GM23338 (cell line): ENCODE measurements around the gene APMAP. TPM values are rescaled to one million over a fixed set of nuclear protein-coding genes. Genes with fewer than 3 reads are reported as not detected.

Experiments used
- ATAC-seq: fragments of 200-7000 bp; cut with Tn5 transposase; 3 replicates; pipeline ENCODE4 v1.9.1; 2020
- DNase-seq: peaks from one replicate; pipeline ENCODE4 v3.0.0-alpha.2; 2015; ENCODE audit warnings: low spot score
- H2AFZ ChIP-seq: fragments of 200-600 bp; sonication (generic); 2 replicates; pipeline ENCODE4 v1.8.0; 2016; ENCODE audit warnings: antibody characterized with exemption, mild to moderate bottlenecking, moderate library complexity
- H3F3A ChIP-seq: fragments of 200-600 bp; sonication (generic); replicated peaks from 2 replicates; pipeline ENCODE4 v1.8.0; 2017; ENCODE audit warnings: antibody characterized with exemption, mixed run types, low read depth
- H3K27ac ChIP-seq: fragments of 200-600 bp; sonication (generic); 2 replicates; pipeline ENCODE4 v1.6.1; 2016; ENCODE audit warnings: low read depth
- H3K27me3 ChIP-seq: fragments of 200-600 bp; sonication (generic); 2 replicates; pipeline ENCODE4 v1.8.0; 2016; ENCODE audit warnings: mild to moderate bottlenecking, mixed run types, moderate library complexity; ENCODE audit not compliant: insufficient read depth
- H3K36me3 ChIP-seq: fragments of 200-600 bp; sonication (generic); 2 replicates; pipeline ENCODE4 v1.8.0; 2016; ENCODE audit warnings: mild to moderate bottlenecking; ENCODE audit not compliant: insufficient read depth
- H3K4me1 ChIP-seq: fragments of 200-600 bp; sonication (generic); 2 replicates; pipeline ENCODE4 v1.8.0; 2016; ENCODE audit warnings: mild to moderate bottlenecking, moderate library complexity; ENCODE audit not compliant: insufficient read depth
- H3K4me2 ChIP-seq: fragments of 200-600 bp; sonication (generic); 2 replicates; pipeline ENCODE4 v1.7.1; 2017; ENCODE audit warnings: mixed run types
- H3K4me3 ChIP-seq: fragments of 200-600 bp; sonication (generic); 2 replicates; pipeline ENCODE4 v1.6.1; 2016; ENCODE audit warnings: mixed run types
- H3K79me2 ChIP-seq: fragments of 200-600 bp; sonication (generic); replicated peaks from 2 replicates; pipeline ENCODE4 v1.8.0; 2017; ENCODE audit warnings: mild to moderate bottlenecking; ENCODE audit not compliant: insufficient read depth
- H3K9me2 ChIP-seq: fragments of 200-600 bp; sonication (generic); 2 replicates; pipeline ENCODE4 v1.8.0; 2017; ENCODE audit not compliant: insufficient read depth
- H4K20me1 ChIP-seq: fragments of 200-600 bp; sonication (generic); replicated peaks from 2 replicates; pipeline ENCODE4 v1.8.0; 2017; ENCODE audit warnings: mild to moderate bottlenecking; ENCODE audit not compliant: insufficient read depth
- H3K27ac Mint-ChIP-seq: 2 replicates; pipeline ENCODE4 v1.8.0; 2020; ENCODE audit warnings: inconsistent platforms, mild to moderate bottlenecking, moderate library complexity, mixed read lengths
- H3K27me3 Mint-ChIP-seq: 3 replicates; pipeline ENCODE4 v1.8.0; 2022; ENCODE audit warnings: low read depth, mild to moderate bottlenecking, moderate library complexity, mixed read lengths, inconsistent platforms; ENCODE audit not compliant: insufficient read depth, poor library complexity
- H3K36me3 Mint-ChIP-seq: 3 replicates; pipeline ENCODE4 v1.8.0; 2021; ENCODE audit warnings: low read depth, mild to moderate bottlenecking, inconsistent platforms, moderate library complexity, mixed read lengths
- H3K4me1 Mint-ChIP-seq: 3 replicates; pipeline ENCODE4 v1.8.0; 2020; ENCODE audit warnings: mild to moderate bottlenecking, inconsistent platforms, mixed read lengths
- H3K4me3 Mint-ChIP-seq: 3 replicates; pipeline ENCODE4 v1.8.0; 2021; ENCODE audit warnings: moderate library complexity, mild to moderate bottlenecking, inconsistent platforms, mixed read lengths
- H3K9me3 Mint-ChIP-seq: 3 replicates; pipeline ENCODE4 v1.8.0; 2020; ENCODE audit warnings: moderate library complexity, mild to moderate bottlenecking, inconsistent platforms, mixed read lengths
- CREB1 ChIP-seq: fragments of 250-450 bp; sonication (Bioruptor Pico); IDR thresholded peaks from 2 replicates; pipeline ENCODE4 v1.5.0; 2020; ENCODE audit warnings: low read depth, mild to moderate bottlenecking, moderate library complexity
- EZH2 ChIP-seq: fragments of 200-600 bp; sonication (generic); IDR thresholded peaks from one replicate; pipeline ENCODE4 v1.8.0; 2017; ENCODE audit warnings: antibody characterized with exemption, mild to moderate bottlenecking, low read depth; ENCODE audit not compliant: unreplicated experiment
- EZH2phosphoT487 ChIP-seq: fragments of 200-600 bp; sonication (generic); IDR thresholded peaks from one replicate; pipeline ENCODE4 v1.8.1; 2018; ENCODE audit warnings: antibody characterized with exemption; ENCODE audit not compliant: unreplicated experiment
- JUNB ChIP-seq: IDR thresholded peaks from one replicate; pipeline ENCODE4 v1.6.1; 2016; ENCODE audit warnings: antibody characterized with exemption; ENCODE audit not compliant: unreplicated experiment
- NANOG ChIP-seq: IDR thresholded peaks from 2 replicates; pipeline ENCODE4 v1.6.1; 2016; ENCODE audit warnings: antibody characterized with exemption, borderline replicate concordance
- POLR2AphosphoS5 ChIP-seq: IDR thresholded peaks from 2 replicates; pipeline ENCODE4 v1.6.1; 2016; ENCODE audit warnings: antibody characterized with exemption, low read depth
- STAT1 ChIP-seq: IDR thresholded peaks from one replicate; pipeline ENCODE4 v1.6.1; 2016; ENCODE audit warnings: antibody characterized with exemption; ENCODE audit not compliant: unreplicated experiment
- ZNF114 ChIP-seq: fragments of 250-450 bp; sonication (Bioruptor Pico); IDR thresholded peaks from 2 replicates; pipeline ENCODE4 v1.5.0; 2020; ENCODE audit warnings: mild to moderate bottlenecking, moderate library complexity
- ZNF331 ChIP-seq: fragments of 250-450 bp; sonication (Bioruptor Pico); IDR thresholded peaks from 2 replicates; pipeline ENCODE4 v1.5.0; 2020; ENCODE audit warnings: low read depth, mild to moderate bottlenecking, moderate library complexity
- polyA plus RNA-seq: library from polyadenylated mRNA; unstranded; fragments of >200 nt; fragmentation: Nextera tagmentation; extraction: Ambion mirVana; gene quantifications from 2 replicates; pipeline ENCODE4 v1.2.1, GENCODE V29; 2016
- total RNA-seq: library from RNA; depleted of rRNA; stranded (reverse); fragments of >200 nt; shearing (Covaris generic); gene quantifications from 2 replicates; pipeline ENCODE4 v1.2.3, GENCODE V29; 2014
- TF ChIP-seq, protein P1 (sequence below): fragments of 250-450 bp; sonication (Bioruptor Pico); IDR thresholded peaks from 2 replicates; pipeline ENCODE4 v1.5.0; 2020; ENCODE audit warnings: mild to moderate bottlenecking, moderate library complexity
- TF ChIP-seq, protein P2 (sequence below): IDR thresholded peaks from one replicate; pipeline ENCODE4 v1.6.1; 2018; ENCODE audit warnings: antibody characterized with exemption; ENCODE audit not compliant: unreplicated experiment
- TF ChIP-seq, protein P3 (sequence below): IDR thresholded peaks from 2 replicates; pipeline ENCODE4 v1.6.1; 2016; ENCODE audit warnings: antibody characterized with exemption
- TF ChIP-seq, protein P4 (sequence below), 2 experiments: fragments of 200-600 bp in 1 of 2; sonication (generic) in 1 of 2; conservative IDR thresholded peaks; 2 replicates each; pipeline versions ENCODE4 v1.5.1 to v1.6.1; 2016 to 2017; ENCODE audit warnings: antibody characterized with exemption in 2 of 2, low read depth in 2 of 2, mild to moderate bottlenecking in 2 of 2, moderate library complexity in 1 of 2

APMAP gene
- total and polyA plus RNA-seq, 2 experiments from 2014 or later, result 31.7 to 72.3 TPM

DNA sequence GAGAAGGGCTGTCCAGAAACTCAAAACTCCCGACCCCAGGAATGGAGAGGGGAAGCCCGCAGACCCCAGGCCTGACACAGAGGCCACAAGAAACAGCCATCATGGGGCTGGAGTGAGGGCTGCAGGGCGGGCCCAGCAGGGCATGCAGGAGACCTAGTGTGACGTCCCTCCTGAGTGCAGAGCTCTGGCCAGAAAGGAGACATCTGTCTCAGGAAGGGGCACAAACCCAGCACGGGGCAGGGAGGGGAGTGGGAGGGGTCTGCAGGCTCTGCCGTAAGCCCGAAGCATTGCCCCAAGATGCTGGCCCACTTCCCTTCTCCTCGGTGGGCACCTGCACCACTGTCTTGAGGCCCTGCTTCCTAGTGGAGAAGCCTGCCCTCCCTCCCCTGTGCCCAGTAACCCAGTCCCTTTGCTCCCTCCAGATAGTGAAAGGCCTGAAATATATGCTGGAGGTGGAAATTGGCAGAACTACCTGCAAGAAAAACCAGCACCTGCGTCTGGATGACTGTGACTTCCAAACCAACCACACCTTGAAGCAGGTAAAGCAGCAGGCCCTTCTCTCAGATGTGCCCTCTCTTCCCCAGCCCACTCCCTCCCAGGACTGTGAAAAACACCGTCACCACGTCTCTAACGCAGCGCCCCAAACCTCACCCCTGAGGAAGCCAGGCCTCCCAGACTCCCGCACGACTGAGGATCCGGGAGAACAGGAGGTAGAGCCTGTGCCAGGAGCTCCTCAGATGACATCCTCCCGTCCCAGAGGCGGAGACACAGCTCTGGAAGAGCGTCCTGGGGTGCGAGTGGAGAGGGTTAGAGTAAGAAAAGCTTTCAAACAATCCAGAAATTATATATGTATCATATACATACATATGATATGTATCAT is 33.8 kb downstream of the APMAP start:
- H3K27me3 ChIP-seq, result no peaks in the 10 kb centered on the region
- H3K4me1 ChIP-seq, result no peaks in the 10 kb centered on the region
- peaks cover 7% of the 10 kb centered on the region for H3K36me3 ChIP-seq
- no peak overlapping the region for H3K4me2 ChIP-seq
- H3K4me3 ChIP-seq, result no peak overlapping the region
- Mint-ChIP-seq H3K9me3 (no peaks in the 10 kb centered on the region; the same call in 2 of the 3 replicates), H3K27me3 (peaks cover 6% of the 10 kb centered on the region), H3K27ac (no peak overlapping the region), H3K36me3 (peaks cover 22% of the 10 kb centered on the region), H3K4me3 (no peak overlapping the region), H3K4me1 (peaks cover 8% of the 10 kb centered on the region; the same call in 2 of the 3 replicates)
- H3K9me2 ChIP-seq, result no peaks in the 10 kb centered on the region
- no peak overlapping the region for H3K27ac ChIP-seq
- no peaks in the 10 kb centered on the region for H3K79me2 ChIP-seq
- DNase-seq (no peak), ATAC-seq (no peak)
- H4K20me1 ChIP-seq, result no peaks in the 10 kb centered on the region; the same call in 1 of the 2 replicates
- no peak overlapping the region for H2AFZ ChIP-seq
- no peaks in the 10 kb centered on the region for H3F3A ChIP-seq
- TF ChIP-seq EZH2 (no peak), ZNF331 (CRISPR knock-in tag) (no peak), POLR2AphosphoS5 (no peak), ZNF114 (CRISPR knock-in tag) (no peak), JUNB (no peak), STAT1 (no peak), NANOG (no peak), EZH2phosphoT487 (no peak), CREB1 (CRISPR knock-in tag) (no peak)
- TF ChIP-seq, protein P1, sequence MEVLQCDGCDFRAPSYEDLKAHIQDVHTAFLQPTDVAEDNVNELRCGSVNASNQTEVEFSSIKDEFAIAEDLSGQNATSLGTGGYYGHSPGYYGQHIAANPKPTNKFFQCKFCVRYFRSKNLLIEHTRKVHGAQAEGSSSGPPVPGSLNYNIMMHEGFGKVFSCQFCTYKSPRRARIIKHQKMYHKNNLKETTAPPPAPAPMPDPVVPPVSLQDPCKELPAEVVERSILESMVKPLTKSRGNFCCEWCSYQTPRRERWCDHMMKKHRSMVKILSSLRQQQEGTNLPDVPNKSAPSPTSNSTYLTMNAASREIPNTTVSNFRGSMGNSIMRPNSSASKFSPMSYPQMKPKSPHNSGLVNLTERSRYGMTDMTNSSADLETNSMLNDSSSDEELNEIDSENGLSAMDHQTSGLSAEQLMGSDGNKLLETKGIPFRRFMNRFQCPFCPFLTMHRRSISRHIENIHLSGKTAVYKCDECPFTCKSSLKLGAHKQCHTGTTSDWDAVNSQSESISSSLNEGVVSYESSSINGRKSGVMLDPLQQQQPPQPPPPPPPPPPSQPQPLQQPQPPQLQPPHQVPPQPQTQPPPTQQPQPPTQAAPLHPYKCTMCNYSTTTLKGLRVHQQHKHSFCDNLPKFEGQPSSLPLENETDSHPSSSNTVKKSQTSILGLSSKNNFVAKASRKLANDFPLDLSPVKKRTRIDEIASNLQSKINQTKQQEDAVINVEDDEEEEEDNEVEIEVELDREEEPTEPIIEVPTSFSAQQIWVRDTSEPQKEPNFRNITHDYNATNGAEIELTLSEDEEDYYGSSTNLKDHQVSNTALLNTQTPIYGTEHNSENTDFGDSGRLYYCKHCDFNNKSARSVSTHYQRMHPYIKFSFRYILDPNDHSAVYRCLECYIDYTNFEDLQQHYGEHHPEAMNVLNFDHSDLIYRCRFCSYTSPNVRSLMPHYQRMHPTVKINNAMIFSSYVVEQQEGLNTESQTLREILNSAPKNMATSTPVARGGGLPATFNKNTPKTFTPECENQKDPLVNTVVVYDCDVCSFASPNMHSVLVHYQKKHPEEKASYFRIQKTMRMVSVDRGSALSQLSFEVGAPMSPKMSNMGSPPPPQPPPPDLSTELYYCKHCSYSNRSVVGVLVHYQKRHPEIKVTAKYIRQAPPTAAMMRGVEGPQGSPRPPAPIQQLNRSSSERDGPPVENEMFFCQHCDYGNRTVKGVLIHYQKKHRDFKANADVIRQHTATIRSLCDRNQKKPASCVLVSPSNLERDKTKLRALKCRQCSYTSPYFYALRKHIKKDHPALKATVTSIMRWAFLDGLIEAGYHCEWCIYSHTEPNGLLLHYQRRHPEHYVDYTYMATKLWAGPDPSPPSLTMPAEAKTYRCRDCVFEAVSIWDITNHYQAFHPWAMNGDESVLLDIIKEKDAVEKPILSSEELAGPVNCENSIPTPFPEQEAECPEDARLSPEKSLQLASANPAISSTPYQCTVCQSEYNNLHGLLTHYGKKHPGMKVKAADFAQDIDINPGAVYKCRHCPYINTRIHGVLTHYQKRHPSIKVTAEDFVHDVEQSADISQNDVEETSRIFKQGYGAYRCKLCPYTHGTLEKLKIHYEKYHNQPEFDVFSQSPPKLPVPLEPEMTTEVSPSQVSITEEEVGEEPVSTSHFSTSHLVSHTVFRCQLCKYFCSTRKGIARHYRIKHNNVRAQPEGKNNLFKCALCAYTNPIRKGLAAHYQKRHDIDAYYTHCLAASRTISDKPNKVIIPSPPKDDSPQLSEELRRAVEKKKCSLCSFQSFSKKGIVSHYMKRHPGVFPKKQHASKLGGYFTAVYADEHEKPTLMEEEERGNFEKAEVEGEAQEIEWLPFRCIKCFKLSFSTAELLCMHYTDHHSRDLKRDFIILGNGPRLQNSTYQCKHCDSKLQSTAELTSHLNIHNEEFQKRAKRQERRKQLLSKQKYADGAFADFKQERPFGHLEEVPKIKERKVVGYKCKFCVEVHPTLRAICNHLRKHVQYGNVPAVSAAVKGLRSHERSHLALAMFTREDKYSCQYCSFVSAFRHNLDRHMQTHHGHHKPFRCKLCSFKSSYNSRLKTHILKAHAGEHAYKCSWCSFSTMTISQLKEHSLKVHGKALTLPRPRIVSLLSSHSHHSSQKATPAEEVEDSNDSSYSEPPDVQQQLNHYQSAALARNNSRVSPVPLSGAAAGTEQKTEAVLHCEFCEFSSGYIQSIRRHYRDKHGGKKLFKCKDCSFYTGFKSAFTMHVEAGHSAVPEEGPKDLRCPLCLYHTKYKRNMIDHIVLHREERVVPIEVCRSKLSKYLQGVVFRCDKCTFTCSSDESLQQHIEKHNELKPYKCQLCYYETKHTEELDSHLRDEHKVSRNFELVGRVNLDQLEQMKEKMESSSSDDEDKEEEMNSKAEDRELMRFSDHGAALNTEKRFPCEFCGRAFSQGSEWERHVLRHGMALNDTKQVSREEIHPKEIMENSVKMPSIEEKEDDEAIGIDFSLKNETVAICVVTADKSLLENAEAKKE (CRISPR knock-in tag), result no peak
- TF ChIP-seq, protein P2, sequence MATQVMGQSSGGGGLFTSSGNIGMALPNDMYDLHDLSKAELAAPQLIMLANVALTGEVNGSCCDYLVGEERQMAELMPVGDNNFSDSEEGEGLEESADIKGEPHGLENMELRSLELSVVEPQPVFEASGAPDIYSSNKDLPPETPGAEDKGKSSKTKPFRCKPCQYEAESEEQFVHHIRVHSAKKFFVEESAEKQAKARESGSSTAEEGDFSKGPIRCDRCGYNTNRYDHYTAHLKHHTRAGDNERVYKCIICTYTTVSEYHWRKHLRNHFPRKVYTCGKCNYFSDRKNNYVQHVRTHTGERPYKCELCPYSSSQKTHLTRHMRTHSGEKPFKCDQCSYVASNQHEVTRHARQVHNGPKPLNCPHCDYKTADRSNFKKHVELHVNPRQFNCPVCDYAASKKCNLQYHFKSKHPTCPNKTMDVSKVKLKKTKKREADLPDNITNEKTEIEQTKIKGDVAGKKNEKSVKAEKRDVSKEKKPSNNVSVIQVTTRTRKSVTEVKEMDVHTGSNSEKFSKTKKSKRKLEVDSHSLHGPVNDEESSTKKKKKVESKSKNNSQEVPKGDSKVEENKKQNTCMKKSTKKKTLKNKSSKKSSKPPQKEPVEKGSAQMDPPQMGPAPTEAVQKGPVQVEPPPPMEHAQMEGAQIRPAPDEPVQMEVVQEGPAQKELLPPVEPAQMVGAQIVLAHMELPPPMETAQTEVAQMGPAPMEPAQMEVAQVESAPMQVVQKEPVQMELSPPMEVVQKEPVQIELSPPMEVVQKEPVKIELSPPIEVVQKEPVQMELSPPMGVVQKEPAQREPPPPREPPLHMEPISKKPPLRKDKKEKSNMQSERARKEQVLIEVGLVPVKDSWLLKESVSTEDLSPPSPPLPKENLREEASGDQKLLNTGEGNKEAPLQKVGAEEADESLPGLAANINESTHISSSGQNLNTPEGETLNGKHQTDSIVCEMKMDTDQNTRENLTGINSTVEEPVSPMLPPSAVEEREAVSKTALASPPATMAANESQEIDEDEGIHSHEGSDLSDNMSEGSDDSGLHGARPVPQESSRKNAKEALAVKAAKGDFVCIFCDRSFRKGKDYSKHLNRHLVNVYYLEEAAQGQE, result no peak
- TF ChIP-seq, protein P3, sequence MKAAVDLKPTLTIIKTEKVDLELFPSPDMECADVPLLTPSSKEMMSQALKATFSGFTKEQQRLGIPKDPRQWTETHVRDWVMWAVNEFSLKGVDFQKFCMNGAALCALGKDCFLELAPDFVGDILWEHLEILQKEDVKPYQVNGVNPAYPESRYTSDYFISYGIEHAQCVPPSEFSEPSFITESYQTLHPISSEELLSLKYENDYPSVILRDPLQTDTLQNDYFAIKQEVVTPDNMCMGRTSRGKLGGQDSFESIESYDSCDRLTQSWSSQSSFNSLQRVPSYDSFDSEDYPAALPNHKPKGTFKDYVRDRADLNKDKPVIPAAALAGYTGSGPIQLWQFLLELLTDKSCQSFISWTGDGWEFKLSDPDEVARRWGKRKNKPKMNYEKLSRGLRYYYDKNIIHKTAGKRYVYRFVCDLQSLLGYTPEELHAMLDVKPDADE, result no peak
- TF ChIP-seq, protein P4, sequence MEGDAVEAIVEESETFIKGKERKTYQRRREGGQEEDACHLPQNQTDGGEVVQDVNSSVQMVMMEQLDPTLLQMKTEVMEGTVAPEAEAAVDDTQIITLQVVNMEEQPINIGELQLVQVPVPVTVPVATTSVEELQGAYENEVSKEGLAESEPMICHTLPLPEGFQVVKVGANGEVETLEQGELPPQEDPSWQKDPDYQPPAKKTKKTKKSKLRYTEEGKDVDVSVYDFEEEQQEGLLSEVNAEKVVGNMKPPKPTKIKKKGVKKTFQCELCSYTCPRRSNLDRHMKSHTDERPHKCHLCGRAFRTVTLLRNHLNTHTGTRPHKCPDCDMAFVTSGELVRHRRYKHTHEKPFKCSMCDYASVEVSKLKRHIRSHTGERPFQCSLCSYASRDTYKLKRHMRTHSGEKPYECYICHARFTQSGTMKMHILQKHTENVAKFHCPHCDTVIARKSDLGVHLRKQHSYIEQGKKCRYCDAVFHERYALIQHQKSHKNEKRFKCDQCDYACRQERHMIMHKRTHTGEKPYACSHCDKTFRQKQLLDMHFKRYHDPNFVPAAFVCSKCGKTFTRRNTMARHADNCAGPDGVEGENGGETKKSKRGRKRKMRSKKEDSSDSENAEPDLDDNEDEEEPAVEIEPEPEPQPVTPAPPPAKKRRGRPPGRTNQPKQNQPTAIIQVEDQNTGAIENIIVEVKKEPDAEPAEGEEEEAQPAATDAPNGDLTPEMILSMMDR (conservative IDR thresholded peaks at IDR 0.05; ENCODE audit: low read depth in 2 of 2), result no peak
